ENCODE results near the gene RUNX3. TPM values are rescaled to one million over a fixed set of nuclear protein-coding genes. Genes with fewer than 3 reads are reported as not detected.

RUNX3 gene
- total RNA-seq, 1 experiment from 2014 or later: 8.6 TPM

DNA sequence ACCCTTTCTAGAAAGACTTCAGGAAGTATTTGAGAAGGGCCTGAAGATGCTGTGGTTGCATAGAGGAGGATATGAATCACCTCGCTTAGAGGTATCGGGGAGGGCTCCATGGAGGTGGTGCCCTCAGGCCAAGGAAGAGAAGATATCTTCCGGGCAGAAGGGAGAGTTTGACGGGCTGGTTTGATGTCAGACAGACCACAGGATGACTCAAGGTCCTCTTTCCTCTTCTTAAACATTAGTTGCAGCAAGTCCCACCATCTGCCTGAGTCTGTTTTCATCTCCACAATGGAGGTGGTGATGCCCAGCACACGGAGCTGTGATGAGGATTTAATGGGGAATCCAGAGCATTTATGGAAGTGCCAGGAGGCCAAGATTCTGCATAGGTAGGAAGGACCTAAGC lies 25.1 kb upstream of the RUNX3 start:
- no peak for TF ChIP-seq EZH2 (IDR thresholded peaks at IDR 0.05; ENCODE audit: borderline replicate concordance, low read depth, low read length, poor library complexity, severe bottlenecking)
- TF ChIP-seq, protein P1, sequence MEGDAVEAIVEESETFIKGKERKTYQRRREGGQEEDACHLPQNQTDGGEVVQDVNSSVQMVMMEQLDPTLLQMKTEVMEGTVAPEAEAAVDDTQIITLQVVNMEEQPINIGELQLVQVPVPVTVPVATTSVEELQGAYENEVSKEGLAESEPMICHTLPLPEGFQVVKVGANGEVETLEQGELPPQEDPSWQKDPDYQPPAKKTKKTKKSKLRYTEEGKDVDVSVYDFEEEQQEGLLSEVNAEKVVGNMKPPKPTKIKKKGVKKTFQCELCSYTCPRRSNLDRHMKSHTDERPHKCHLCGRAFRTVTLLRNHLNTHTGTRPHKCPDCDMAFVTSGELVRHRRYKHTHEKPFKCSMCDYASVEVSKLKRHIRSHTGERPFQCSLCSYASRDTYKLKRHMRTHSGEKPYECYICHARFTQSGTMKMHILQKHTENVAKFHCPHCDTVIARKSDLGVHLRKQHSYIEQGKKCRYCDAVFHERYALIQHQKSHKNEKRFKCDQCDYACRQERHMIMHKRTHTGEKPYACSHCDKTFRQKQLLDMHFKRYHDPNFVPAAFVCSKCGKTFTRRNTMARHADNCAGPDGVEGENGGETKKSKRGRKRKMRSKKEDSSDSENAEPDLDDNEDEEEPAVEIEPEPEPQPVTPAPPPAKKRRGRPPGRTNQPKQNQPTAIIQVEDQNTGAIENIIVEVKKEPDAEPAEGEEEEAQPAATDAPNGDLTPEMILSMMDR (conservative IDR thresholded peaks at IDR 0.05; ENCODE audit: low read depth, low read length): no peak
- CTCF ChIA-PET: no interaction called here
- intact Hi-C loops (cut with micrococcal nuclease; ENCODE audit: unreplicated experiment): no loop called here
- no peaks in the 10 kb centered on the region for H3K27me3 ChIP-seq (replicated peaks; ENCODE audit: insufficient read depth, low read depth, low read length, poor library complexity)
- no peaks in the 10 kb centered on the region for H3K36me3 ChIP-seq (ENCODE audit: insufficient read depth, low read length, poor library complexity, severe bottlenecking)
- H3K27ac ChIP-seq (ENCODE audit: low read depth, low read length, poor library complexity, severe bottlenecking): no peak overlapping the region
- H3K9me3 ChIP-seq (ENCODE audit: low read depth, low read length, poor library complexity, severe bottlenecking): no peaks in the 10 kb centered on the region
- no peak overlapping the region for H3K4me3 ChIP-seq (ENCODE audit: low read depth, low read length, poor library complexity, severe bottlenecking)
- POLR2A ChIA-PET (ENCODE audit: low non-redundant PET): no interaction called here
- no peaks in the 10 kb centered on the region for H3K4me1 ChIP-seq (ENCODE audit: insufficient read depth, low read length, poor library complexity, severe bottlenecking)
- no TSS peak for BruUV-seq (replicated peaks)
- DNase-seq (ENCODE audit: low spot score): no peak

DNA sequence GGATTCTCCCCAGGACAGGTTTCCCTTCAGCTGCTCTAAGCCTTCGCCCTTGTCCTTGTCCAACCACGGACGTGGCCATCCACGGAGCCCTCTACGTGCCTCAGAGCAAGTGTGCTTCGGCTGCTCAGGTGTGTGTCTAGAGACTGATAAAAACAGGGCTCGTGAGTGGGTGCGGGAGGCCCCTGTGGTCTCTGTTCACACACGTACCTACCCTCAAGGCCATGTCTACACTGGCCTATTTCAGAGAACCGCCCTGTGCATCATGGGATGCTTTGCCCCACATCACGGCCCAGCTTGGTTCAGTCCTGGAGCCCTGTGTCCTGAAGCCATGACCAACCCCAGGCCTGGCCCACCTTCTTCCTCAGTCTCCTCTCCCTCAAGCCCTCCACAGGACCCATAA lies 24.6 kb upstream of the RUNX3 start:
- intact Hi-C loops (cut with micrococcal nuclease; ENCODE audit: unreplicated experiment): no loop called here
- no peak for TF ChIP-seq EZH2 (IDR thresholded peaks at IDR 0.05; ENCODE audit: borderline replicate concordance, low read depth, low read length, poor library complexity, severe bottlenecking)
- TF ChIP-seq, protein P1 (conservative IDR thresholded peaks at IDR 0.05; ENCODE audit: low read depth, low read length): no peak
- BruUV-seq (replicated peaks): no TSS peak
- H3K27ac ChIP-seq (ENCODE audit: low read depth, low read length, poor library complexity, severe bottlenecking): no peak overlapping the region
- POLR2A ChIA-PET (ENCODE audit: low non-redundant PET): no interaction called here
- no peaks in the 10 kb centered on the region for H3K36me3 ChIP-seq (ENCODE audit: insufficient read depth, low read length, poor library complexity, severe bottlenecking)
- H3K27me3 ChIP-seq (replicated peaks; ENCODE audit: insufficient read depth, low read depth, low read length, poor library complexity): no peaks in the 10 kb centered on the region
- CTCF ChIA-PET: no interaction called here
- H3K9me3 ChIP-seq (ENCODE audit: low read depth, low read length, poor library complexity, severe bottlenecking): no peaks in the 10 kb centered on the region
- no peaks in the 10 kb centered on the region for H3K4me1 ChIP-seq (ENCODE audit: insufficient read depth, low read length, poor library complexity, severe bottlenecking)
- no peak overlapping the region for H3K4me3 ChIP-seq (ENCODE audit: low read depth, low read length, poor library complexity, severe bottlenecking)
- no peak for DNase-seq (ENCODE audit: low spot score)

DNA sequence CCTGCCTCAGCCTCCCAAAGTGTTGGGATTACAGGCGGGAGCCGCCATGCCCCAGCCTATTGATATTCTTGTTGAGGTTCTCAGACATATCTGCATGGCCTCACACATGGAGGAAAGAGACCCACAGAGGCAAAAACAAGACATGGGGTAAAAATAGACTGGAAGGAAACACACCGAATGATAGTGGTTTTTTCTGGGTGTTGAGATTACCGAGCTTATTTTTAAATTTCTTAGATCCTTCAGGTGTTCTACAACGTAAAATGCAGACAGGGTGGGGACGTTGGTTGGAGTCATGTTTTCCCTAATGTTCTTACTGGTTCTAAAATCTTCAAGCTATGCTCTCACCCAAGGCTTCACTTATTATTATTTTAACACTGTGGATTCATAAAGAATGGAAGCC lies 23.9 kb upstream of the RUNX3 start:
- no TSS peak for BruUV-seq (replicated peaks)
- no peaks in the 10 kb centered on the region for H3K27me3 ChIP-seq (replicated peaks; ENCODE audit: insufficient read depth, low read depth, low read length, poor library complexity)
- no peak overlapping the region for H3K4me3 ChIP-seq (ENCODE audit: low read depth, low read length, poor library complexity, severe bottlenecking)
- H3K36me3 ChIP-seq (ENCODE audit: insufficient read depth, low read length, poor library complexity, severe bottlenecking): no peaks in the 10 kb centered on the region
- TF ChIP-seq, protein P1 (conservative IDR thresholded peaks at IDR 0.05; ENCODE audit: low read depth, low read length): no peak
- TF ChIP-seq EZH2 (IDR thresholded peaks at IDR 0.05; ENCODE audit: borderline replicate concordance, low read depth, low read length, poor library complexity, severe bottlenecking): no peak
- no peak overlapping the region for H3K27ac ChIP-seq (ENCODE audit: low read depth, low read length, poor library complexity, severe bottlenecking)
- no peaks in the 10 kb centered on the region for H3K9me3 ChIP-seq (ENCODE audit: low read depth, low read length, poor library complexity, severe bottlenecking)
- CTCF ChIA-PET: no interaction called here
- no peaks in the 10 kb centered on the region for H3K4me1 ChIP-seq (ENCODE audit: insufficient read depth, low read length, poor library complexity, severe bottlenecking)
- no peak for DNase-seq (ENCODE audit: low spot score)
- intact Hi-C loops (cut with micrococcal nuclease; ENCODE audit: unreplicated experiment): no loop called here
- POLR2A ChIA-PET (ENCODE audit: low non-redundant PET): interaction anchor here (0.7 kb wide), 1 partner anchor 40 kb away, joined by 3 read pairs; no protein-coding TSS in a partner anchor
